Stimulated activated CD4-positive, alpha-beta T cell treated with anti-CD3 and anti-CD28 coated beads, Interleukin-12 subunit alpha, Interleukin-12 subunit beta, amount 100 ng/mL, for 4 hours (primary cell): ENCODE results near the gene UBA1.

Source experiments
- DNase-seq: peaks from one replicate; pipeline ENCODE4 v3.0.0-alpha.2; 2020

The UBA1 gene

GRCh38 chrX:47190445-47191269, 3.0 kb upstream of the UBA1 start:
- peak; percentile 72 for DNase-seq

- peak; percentile 47 for DNase-seq
Measured at GRCh38 chrX:47191331-47191730, 2.3 kb upstream of the UBA1 start.

DNA sequence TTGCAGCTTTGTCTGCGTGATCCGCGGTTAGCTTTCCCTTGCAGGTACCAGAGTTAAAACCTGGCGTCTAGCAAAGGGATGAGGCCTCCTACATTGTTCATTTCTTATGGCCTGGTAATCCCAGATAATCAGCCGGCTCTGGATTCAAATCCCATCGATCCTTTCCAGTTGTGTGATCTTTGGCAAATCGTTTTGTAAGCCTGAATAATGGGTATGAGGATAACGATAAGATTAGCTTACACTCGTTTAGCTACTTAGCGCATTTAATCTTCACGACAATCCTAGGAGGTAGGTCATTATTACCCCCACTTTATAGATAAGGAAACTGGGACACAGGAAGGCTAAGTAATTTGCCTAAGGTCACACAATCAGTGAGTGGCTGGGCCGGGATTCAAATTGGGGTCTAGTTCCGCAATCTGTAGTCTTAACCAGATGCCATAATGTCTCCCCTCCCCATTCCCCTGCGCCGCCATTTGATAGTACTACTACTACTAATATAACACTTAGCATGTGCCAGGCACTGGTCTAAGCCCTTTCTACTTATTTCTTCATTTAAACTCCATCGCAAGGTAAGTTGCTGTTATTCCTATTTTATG, 1.7 kb upstream of the UBA1 start:
- no peak for DNase-seq

DNA sequence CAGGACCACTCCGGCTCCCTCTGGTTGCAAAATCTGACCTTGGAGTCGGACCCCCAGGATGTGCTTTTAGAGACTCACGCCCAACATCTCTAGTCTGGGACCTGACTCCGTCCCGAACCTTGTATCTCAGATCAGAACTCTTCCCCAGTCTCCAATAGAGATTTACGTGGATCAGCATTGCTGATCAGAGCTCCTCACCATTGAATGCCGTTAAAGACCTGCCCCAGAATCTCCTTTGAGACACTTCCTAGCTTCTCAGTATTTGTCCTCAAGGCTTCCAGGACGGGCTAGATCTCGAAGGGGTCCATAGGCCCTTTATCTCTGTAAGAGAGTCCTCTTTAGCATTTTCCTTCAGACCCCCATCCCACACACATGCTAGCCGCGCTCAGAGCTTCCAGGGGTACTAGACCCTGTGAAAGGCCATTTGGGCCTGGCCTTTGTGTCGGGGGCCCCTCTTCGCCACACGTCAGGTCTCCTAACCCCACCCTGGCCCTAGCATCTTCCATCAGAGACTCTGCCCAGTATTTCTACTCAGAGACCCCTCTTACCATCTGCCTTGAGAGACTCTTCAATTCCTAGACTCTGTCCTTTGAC, 662 bp downstream of the UBA1 start:
- DNase-seq = no peak

DNA sequence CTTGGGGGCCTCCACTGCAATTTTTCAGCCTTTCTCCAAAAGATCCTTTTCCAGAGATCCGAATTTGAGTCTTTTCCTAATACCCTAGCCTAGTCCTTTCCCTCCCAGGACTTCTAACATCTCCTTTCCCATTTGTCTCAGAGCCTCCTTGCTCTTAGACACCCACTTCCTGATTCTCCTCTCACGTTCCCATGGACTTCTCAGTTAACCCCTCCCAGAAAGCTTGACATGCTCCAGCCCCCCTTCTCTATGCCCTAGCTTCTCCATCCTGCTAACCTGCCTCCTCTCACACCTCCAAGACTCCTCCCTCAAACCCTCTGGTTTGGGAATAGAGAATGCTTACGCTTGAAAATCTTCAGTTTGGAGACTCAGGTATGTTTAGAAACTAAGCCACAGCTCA, 2.5 kb downstream of the UBA1 start:
- DNase-seq = no peak

- DNase-seq = no peak
Measured at GRCh38 chrX:47197526-47197925, 3.9 kb downstream of the UBA1 start.

DNA sequence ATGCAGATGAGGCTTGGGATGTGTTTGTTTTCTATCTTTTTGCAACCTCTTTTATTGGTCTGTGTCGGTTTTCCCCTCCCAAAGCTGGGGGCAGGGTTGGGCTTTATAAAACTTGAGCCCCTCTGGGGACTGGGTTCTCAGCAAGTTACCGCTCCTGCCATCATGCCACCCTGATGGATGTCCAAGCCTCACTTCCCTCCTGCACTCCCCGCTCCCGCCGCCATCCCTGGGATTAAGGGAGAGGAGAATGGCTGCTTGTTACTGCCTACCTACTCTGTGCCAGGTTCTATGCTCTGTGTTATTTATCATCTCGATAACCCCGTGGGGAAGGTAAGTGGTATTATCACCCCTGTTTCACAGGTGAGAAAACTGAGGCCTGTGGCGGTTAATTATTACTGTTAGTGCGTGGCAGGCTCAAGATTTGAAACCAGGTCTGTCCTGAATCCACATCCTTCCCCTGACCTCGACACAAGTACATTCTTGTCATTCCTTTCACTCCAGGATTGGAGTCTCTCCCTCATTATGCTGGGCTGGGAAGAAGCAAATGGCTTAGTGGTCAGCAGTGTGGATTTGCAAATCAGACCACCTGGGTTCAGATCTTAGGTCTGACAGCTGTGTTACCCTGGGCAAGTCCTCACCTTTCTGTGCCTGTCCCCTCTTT, 4.5 kb downstream of the UBA1 start:
- no peak for DNase-seq

- DNase-seq = no peak
Measured at GRCh38 chrX:47198687-47199080, 5.1 kb downstream of the UBA1 start.

DNA sequence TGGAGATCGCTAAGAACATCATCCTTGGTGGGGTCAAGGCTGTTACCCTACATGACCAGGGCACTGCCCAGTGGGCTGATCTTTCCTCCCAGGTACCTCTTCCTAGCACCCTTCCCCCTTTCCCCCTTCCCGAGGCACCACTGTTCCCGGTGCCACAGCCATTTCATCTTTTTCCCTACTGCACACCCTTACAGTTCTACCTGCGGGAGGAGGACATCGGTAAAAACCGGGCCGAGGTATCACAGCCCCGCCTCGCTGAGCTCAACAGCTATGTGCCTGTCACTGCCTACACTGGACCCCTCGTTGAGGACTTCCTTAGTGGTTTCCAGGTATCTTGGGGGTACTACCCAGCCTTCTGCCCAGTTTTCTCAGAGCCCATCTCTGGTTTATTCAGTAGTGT, 5.7 kb downstream of the UBA1 start:
- no peak for DNase-seq

DNA sequence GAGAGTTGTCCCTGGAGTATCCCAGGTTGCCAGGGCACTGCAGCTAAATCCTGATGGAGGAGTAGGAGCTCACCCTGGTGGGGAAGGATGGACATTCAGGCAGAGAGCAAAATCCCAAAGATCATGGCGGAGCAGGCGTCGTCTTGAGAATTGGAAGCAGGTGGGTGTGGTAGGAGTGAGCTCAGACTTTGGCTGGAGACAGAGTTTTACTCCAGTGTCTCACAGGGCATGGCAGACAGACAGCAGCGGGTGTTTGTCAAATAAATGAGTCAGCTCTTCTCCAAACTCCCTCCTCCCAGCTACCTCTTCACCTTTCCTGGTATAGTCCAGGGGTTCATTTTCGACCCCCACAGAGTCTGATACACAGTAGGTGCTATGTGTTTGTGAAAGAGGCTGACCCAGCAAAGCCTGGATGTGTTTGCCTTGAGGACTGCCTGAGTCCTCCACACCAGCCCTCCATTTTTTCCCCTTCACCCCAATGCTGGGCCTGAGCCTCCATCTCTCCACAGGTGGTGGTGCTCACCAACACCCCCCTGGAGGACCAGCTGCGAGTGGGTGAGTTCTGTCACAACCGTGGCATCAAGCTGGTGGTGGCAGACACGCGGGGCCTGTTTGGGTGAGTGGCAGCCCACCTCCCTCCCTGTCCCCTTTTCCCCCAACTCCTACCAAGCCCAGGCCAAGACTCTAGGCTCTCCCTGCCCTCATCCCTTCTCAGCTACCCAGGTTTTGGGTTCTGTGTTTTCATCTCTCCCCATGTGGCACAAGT, 6.9 kb downstream of the UBA1 start:
- no peak for DNase-seq

GRCh38 chrX:47201345-47201944, 7.8 kb downstream of the UBA1 start:
- DNase-seq = no peak

- DNase-seq = no peak
Measured at GRCh38 chrX:47202316-47202715, 8.7 kb downstream of the UBA1 start.

DNA sequence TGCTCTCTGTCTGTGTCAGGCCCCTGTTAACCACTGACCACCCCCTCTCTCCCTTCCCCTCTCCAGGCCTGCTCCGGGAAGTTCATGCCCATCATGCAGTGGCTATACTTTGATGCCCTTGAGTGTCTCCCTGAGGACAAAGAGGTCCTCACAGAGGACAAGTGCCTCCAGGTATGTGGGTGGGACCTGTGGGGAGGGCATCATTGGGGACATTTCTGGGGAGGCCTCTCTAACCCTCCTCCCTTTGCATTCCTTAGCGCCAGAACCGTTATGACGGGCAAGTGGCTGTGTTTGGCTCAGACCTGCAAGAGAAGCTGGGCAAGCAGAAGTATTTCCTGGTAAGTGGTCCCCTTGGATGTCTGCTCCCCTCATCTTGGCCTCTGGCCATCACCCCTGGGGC, 9.2 kb downstream of the UBA1 start:
- DNase-seq = no peak

- no peak for DNase-seq
Measured at GRCh38 chrX:47204970-47205369, 11.3 kb downstream of the UBA1 start.

DNA sequence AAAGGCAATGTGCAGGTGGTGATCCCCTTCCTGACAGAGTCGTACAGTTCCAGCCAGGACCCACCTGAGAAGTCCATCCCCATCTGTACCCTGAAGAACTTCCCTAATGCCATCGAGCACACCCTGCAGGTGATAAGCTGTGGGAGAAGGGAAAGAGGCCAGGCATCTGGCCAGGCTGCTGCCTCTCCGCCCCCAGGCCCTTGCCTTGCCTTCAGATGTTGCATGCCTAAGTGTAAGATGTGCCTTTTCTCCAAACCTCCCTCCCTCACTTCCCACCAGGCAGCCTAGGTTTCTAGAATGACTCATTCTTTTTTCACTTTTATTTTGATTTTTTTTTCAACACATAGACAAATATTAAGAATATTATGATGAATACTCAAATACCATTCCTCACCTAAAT, 12.7 kb downstream of the UBA1 start:
- DNase-seq = no peak

DNA sequence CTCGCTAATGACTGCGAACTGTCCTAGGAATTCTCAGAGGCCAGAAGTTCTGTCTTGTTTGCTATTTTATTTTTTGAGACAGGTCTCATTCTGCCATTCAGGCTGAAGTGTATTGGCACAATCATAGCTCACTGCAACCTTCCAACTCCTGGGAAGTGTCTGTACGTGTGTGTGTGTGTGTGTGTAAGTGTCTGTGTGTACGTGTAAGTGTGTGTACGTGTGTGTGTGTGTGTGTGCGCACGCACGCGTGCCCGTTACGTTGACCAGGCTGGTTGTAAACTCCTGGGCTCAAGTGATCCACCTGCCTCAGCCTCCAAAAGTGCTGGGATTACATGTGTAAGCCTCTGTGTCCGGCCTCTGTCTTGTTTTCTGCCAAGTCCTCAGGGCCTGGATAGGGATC, 14.5 kb downstream of the UBA1 start:
- DNase-seq = no peak

DNA sequence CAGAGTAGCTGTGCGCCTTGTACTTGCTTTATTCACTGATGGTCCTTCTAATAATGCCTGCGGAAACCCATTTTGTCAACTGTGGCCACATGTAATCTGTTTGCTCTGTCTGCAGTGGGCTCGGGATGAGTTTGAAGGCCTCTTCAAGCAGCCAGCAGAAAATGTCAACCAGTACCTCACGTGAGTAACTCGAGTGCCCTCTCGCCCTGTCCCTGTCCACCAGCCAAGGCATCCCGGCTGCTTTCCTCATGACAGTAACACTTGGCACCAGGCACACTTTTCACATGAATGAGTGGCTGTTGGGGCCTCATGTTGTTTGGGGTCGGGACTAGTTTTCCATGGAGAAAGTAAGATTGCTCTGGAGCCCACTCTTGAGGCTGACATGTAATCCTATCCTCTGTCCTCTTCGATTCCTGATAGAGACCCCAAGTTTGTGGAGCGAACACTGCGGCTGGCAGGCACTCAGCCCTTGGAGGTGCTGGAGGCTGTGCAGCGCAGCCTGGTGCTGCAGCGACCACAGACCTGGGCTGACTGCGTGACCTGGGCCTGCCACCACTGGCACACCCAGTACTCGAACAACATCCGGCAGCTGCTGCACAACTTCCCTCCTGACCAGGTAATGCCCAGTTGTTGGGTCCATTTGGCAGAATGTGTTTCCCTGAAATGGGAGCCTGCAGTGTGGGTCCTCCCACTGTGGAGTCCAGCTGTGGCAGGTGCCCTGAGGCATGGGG, 16.0 kb downstream of the UBA1 start:
- no peak for DNase-seq

DNA sequence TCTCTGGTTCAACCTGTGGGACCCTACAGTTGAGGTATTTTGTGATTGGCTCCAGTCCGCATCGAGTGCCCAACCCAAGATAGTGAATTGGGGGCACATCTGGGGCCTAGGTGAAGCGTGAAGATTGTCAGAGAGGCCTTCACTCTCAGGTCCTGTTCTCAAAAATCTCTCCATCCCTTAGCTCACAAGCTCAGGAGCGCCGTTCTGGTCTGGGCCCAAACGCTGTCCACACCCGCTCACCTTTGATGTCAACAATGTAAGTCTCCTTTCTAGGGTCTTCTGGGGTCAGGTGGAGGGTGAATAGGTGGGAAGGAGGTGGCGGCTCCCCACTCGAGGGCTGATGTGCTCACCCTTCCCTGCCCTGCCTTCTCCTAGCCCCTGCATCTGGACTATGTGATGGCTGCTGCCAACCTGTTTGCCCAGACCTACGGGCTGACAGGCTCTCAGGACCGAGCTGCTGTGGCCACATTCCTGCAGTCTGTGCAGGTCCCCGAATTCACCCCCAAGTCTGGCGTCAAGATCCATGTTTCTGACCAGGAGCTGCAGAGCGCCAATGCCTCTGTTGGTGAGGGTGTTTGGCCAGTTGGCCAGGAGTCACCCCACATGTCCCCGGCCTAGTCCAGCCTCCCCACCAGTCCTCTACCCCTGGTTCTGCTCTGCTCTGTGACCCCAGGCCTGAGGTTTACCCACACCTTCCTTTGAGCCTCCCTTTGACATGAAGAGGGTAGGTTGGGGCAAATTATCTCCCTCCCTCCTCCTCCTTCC, 17.2 kb downstream of the UBA1 start:
- DNase-seq = no peak

DNA sequence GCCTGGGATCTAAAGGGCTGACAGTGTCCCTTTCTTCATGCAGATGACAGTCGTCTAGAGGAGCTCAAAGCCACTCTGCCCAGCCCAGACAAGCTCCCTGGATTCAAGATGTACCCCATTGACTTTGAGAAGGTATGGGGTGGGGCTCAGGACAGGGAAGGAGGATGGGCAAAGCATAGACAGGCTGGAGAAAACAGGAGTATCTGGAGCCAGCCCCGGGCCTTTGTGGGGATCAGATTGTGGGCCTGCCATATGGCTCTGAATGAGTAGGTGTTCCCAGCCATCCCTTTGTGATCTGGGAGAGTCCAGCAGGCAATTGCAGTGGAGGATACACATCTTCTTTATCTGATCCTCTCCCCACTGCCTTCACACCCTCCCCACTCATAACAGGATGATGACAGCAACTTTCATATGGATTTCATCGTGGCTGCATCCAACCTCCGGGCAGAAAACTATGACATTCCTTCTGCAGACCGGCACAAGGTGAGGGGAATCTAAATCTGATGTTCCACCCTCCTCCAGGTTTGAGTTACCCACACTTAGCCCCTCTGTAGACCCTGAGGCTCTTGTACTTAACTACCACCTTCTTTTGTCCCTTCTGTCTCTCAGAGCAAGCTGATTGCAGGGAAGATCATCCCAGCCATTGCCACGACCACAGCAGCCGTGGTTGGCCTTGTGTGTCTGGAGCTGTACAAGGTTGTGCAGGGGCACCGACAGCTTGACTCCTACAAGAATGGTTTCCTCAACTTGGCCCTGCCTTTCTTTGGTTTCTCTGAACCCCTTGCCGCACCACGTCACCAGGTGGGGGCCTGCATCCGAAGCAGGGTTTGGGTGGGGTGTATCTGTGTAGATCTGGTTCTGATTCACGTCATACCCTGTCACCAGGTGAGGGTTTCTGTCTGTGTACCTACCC, 19.0 kb downstream of the UBA1 start:
- no peak for DNase-seq
